Activated T-helper 1 cell treated with anti-CD3 and anti-CD28 coated beads, Interleukin-2, amount 50 U/mL, for 16 hours (primary cell): ENCODE measurements around the gene CDC6.
"Not testable (repeated sequence)": the region's sequence is repeated elsewhere in the genome, so short reads cannot be mapped to it uniquely, and the experiment has no call there.

Experiments
- DNase-seq, 2 donors: peaks; one replicate each; pipeline ENCODE4 v3.0.0-alpha.2; 2020; ENCODE audit warnings: low read depth in 1 of 2, low spot score in 1 of 2

CDC6 gene

GRCh38 chr17:40287159-40287493 lies 553 bp upstream of the CDC6 start:
- no peak for DNase-seq

GRCh38 chr17:40290629-40291280 lies 3.1 kb downstream of the CDC6 start:
- DNase-seq, result no peak

- no peak for DNase-seq
Observed at GRCh38 chr17:40291281-40291664, 3.6 kb downstream of the CDC6 start.

GRCh38 chr17:40293363-40293762 lies 5.7 kb downstream of the CDC6 start:
- DNase-seq, result no peak

GRCh38 chr17:40295488-40296436 lies 8.1 kb downstream of the CDC6 start:
- no peak for DNase-seq

- no peak for DNase-seq
Observed at GRCh38 chr17:40297511-40297910, 9.8 kb downstream of the CDC6 start.

- no peak for DNase-seq
Observed at GRCh38 chr17:40298726-40299125, 11.0 kb downstream of the CDC6 start.

GRCh38 chr17:40299159-40299757 lies 11.6 kb downstream of the CDC6 start:
- DNase-seq, result not testable (repeated sequence)

- DNase-seq, result no peak
Observed at GRCh38 chr17:40301315-40301714, 13.6 kb downstream of the CDC6 start.

- no peak for DNase-seq
Observed at GRCh38 chr17:40303009-40303657, 15.5 kb downstream of the CDC6 start.

GRCh38 chr17:40303708-40304551 lies 16.3 kb downstream of the CDC6 start:
- no peak for DNase-seq

- DNase-seq, result not testable (repeated sequence)
Observed at GRCh38 chr17:40304552-40304863, 16.8 kb downstream of the CDC6 start.

- not testable (repeated sequence) for DNase-seq
Observed at GRCh38 chr17:40304866-40305265, 17.2 kb downstream of the CDC6 start.

- DNase-seq, result no peak
Observed at GRCh38 chr17:40306395-40306794, 18.7 kb downstream of the CDC6 start.

- DNase-seq, result no peak
Observed at GRCh38 chr17:40307001-40307730, 19.5 kb downstream of the CDC6 start.

- no peak for DNase-seq
Observed at GRCh38 chr17:40307740-40308239, 20.1 kb downstream of the CDC6 start.

GRCh38 chr17:40309031-40309948 lies 21.6 kb downstream of the CDC6 start, which contains the start of gene RARA:
RARA (plus strand) TSS chr17:40309180; CDS start chr17:40331219, 22,039 bp downstream.
- no peak for DNase-seq

GRCh38 chr17:40309949-40310510 lies 22.4 kb downstream of the CDC6 start:
- DNase-seq, result no peak
